Measurements from ENCODE around the gene PRTN3.

DNA sequence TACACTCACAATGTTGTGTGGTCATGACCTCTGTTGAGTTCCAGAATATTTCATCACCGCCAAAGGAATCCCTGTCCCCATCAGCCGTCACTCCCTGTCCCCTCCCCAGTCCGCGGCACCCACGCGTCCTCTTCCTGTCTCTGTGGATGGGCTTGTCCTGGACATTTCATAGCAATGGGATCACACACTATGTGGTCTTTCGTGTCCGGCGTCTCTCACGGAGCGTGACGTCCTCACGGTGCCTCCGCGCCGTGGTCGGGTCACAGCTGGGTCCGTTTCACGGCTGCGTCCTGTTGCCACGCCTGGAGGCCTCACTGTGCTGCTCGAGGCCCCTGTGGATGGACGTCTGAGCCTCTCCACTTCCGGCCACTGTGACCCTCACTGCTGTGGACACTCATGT lies 6.6 kb upstream of the PRTN3 start:
- TF ChIP-seq, protein P1, sequence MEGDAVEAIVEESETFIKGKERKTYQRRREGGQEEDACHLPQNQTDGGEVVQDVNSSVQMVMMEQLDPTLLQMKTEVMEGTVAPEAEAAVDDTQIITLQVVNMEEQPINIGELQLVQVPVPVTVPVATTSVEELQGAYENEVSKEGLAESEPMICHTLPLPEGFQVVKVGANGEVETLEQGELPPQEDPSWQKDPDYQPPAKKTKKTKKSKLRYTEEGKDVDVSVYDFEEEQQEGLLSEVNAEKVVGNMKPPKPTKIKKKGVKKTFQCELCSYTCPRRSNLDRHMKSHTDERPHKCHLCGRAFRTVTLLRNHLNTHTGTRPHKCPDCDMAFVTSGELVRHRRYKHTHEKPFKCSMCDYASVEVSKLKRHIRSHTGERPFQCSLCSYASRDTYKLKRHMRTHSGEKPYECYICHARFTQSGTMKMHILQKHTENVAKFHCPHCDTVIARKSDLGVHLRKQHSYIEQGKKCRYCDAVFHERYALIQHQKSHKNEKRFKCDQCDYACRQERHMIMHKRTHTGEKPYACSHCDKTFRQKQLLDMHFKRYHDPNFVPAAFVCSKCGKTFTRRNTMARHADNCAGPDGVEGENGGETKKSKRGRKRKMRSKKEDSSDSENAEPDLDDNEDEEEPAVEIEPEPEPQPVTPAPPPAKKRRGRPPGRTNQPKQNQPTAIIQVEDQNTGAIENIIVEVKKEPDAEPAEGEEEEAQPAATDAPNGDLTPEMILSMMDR (IDR thresholded peaks at IDR 0.05): no peak
- TF ChIP-seq EZH2 (IDR thresholded peaks at IDR 0.05): no peak

Data from neural progenitor cell (in vitro differentiated cells).